Testis (tissue), 3 donors: ENCODE data around the gene GNG14. TPM values are rescaled to one million over a fixed set of nuclear protein-coding genes. Genes with fewer than 3 reads are reported as not detected.

Experiments
- DNase-seq: peaks from one replicate; pipeline ENCODE4 v3.0.0-alpha.2; 2019
- H3K27ac ChIP-seq, 2 donors: fragments of 200-600 bp; sonication (generic); one replicate each; pipeline ENCODE4 v1.5.1; 2019
- H3K27me3 ChIP-seq: fragments of 200-600 bp; sonication (generic); one replicate; pipeline ENCODE4 v1.5.1; 2019
- H3K36me3 ChIP-seq: fragments of 200-600 bp; sonication (generic); one replicate; pipeline ENCODE4 v1.5.1; 2017; ENCODE audit warnings: low read depth; ENCODE audit errors: missing control alignments
- H3K4me1 ChIP-seq: fragments of 200-600 bp; sonication (generic); one replicate; pipeline ENCODE4 v1.5.1; 2019
- H3K4me3 ChIP-seq, 2 donors: fragments of 200-600 bp; sonication (generic); one replicate each; pipeline ENCODE4 v1.5.1; 2017 to 2019
- H3K9me3 ChIP-seq: fragments of 200-600 bp; sonication (generic); one replicate; pipeline ENCODE4 v1.5.1; 2017
- CTCF ChIP-seq, 3 experiments: fragments of 450-650 bp in 2 of 3; fragments of 200-600 bp in 1 of 3; sonication (generic) in 1 of 3; IDR thresholded peaks; one replicate each; pipeline ENCODE4 v1.5.1; 2016 to 2019; ENCODE audit warnings: antibody characterized with exemption in 3 of 3, mild to moderate bottlenecking in 2 of 3, moderate library complexity in 1 of 3
- POLR2A ChIP-seq: fragments of 450-650 bp; IDR thresholded peaks from one replicate; pipeline ENCODE4 v1.6.1; 2017; ENCODE audit warnings: antibody characterized with exemption, mild to moderate bottlenecking, moderate library complexity
- WGBS, 2 donors: methylation state at CpG; one replicate each; pipeline ENCODE4 v1.1.5; 2018; 5-methylcytosine and 5-hydroxymethylcytosine counted together
- intact Hi-C: fragments of 100-400 bp; cut with DNase I; formaldehyde crosslinking; loops from one replicate; pipeline ENCODE4 v1.15.1; 2023; ENCODE audit warnings: low total_unique reads
- polyA plus RNA-seq: library from polyadenylated mRNA; stranded (reverse); fragments of 350-450 nt; fragmentation: Illumina TruSeq; extraction: RNeasy Lipid Tissue Mini Kit (QIAGEN cat#74804); gene quantifications from one replicate; pipeline ENCODE4 v1.2.3, GENCODE V29; 2014; ENCODE audit warnings: low read depth, low replicate concordance; ENCODE audit not compliant: insufficient read depth
- total RNA-seq, 2 donors: library from RNA; depleted of rRNA; stranded (reverse); fragments of >200 nt; gene quantifications; one replicate each; pipeline ENCODE4 v1.2.3, GENCODE V29; 2016

Gene GNG14
- total and polyA plus RNA-seq, 3 donors from 2014 or later: 4.5 TPM; not detected in 2

GRCh38 chr19:12668932-12669269 lies 18.9 kb upstream of the GNG14 start:
- H3K4me1 ChIP-seq: peaks cover 32% of the 10 kb centered on the region
- 0% methylated on average over 6 to 24 of the region's 24 CpGs for WGBS, 2 donors
- H3K36me3 ChIP-seq: no peaks in the 10 kb centered on the region
- no peaks in the 10 kb centered on the region for H3K27me3 ChIP-seq
- peak overlapping the region; percentile 93 for H3K27ac ChIP-seq
- H3K9me3 ChIP-seq: no peaks in the 10 kb centered on the region
- DNase-seq: peak; percentile 80
- TF ChIP-seq CTCF (IDR thresholded peaks at IDR 0.05) (no peak), POLR2A (no peak)
- intact Hi-C loops: no loop called here
- H3K4me3 ChIP-seq: peak overlapping the region; percentile 87 to 91

GRCh38 chr19:12669270-12670158 lies 18.3 kb upstream of the GNG14 start:
- 0 to 1% methylated on average over 28 to 63 of the region's 64 CpGs for WGBS, 2 donors
- Histone ChIP-seq H3K9me3 (no peaks in the 10 kb centered on the region), H3K27me3 (no peaks in the 10 kb centered on the region), H3K36me3 (no peaks in the 10 kb centered on the region), H3K4me3 (peak overlapping the region; percentile 87 to 91), H3K27ac (peak overlapping the region; percentile 93), H3K4me1 (peaks cover 32% of the 10 kb centered on the region)
- DNase-seq: peak; percentile 89
- intact Hi-C loops: no loop called here
- TF ChIP-seq CTCF (IDR thresholded peaks at IDR 0.05) (peak in 1 of 3 experiments; percentile 2), POLR2A (no peak)

GRCh38 chr19:12670159-12670928 lies 17.5 kb upstream of the GNG14 start:
- Histone ChIP-seq H3K36me3 (no peaks in the 10 kb centered on the region), H3K4me1 (peaks cover 32% of the 10 kb centered on the region), H3K4me3 (peak overlapping the region; percentile 87 to 91), H3K27ac (peak overlapping the region in 1 of 2 donors; percentile 93), H3K27me3 (no peaks in the 10 kb centered on the region), H3K9me3 (no peaks in the 10 kb centered on the region)
- intact Hi-C loops: no loop called here
- TF ChIP-seq CTCF (IDR thresholded peaks at IDR 0.05) (no peak), POLR2A (no peak)
- no peak for DNase-seq
- WGBS, 2 donors: 27 to 41% methylated on average over 11 to 26 of the region's 26 CpGs

GRCh38 chr19:12672744-12673143 lies 15.1 kb upstream of the GNG14 start:
- Histone ChIP-seq H3K27me3 (no peaks in the 10 kb centered on the region), H3K9me3 (no peaks in the 10 kb centered on the region), H3K27ac (no peak overlapping the region), H3K4me1 (peaks cover 19% of the 10 kb centered on the region), H3K36me3 (no peaks in the 10 kb centered on the region), H3K4me3 (no peak overlapping the region)
- TF ChIP-seq POLR2A: no peak
- TF ChIP-seq CTCF (IDR thresholded peaks at IDR 0.05): no peak
- DNase-seq: no peak
- 71 to 84% methylated on average over 8 to 10 of the region's 10 CpGs for WGBS, 2 donors
- intact Hi-C loops: no loop called here
